HG02678 (cell line): ENCODE results near the gene VAV3.

Source experiments
- ATAC-seq: cut with Tn5 transposase; IDR thresholded peaks from one replicate; pipeline ENCODE4 v1.9.1; 2021; ENCODE audit warnings: mild to moderate bottlenecking, moderate library complexity; ENCODE audit not compliant: unreplicated experiment

VAV3 gene

DNA sequence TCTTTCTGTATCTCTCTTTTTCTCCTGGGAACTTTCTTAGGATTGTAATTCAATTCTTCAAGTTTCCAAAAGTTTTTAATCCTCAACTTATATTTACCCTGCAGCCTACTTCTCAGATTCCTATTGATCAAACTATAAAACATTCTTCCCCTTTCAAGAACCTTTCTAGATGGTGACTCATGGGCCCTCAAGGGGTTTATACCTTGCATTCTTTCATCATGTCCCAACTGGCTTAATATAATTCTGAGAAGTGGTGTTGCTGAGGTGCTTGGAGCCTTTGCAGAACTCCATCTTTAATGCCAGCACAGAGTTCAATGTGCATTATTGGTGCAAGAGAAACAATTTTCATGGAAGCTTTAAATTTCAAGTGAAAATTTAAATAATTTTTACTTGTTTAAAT lies 273.4 kb downstream of the VAV3 start:
- ATAC-seq: no peak

DNA sequence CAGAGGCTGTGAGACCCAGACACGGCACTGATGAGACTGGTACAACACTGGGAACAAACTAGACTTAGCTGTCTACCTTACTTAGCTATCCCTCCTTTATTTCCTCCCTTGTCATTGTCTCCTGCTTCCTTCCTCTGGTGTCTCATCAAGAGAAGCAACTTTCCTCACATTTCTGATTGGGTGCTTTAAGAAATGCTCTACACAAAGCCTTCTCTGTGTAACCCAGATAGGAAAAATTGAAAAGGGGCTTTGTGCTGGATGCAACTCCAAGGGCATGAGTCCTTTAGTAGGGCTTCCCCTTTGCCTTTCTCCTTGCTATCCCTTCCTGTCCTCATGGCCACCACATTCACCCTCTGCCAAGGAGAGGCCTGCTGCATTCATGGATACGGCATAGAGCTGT lies 274.5 kb downstream of the VAV3 start:
- no peak for ATAC-seq

DNA sequence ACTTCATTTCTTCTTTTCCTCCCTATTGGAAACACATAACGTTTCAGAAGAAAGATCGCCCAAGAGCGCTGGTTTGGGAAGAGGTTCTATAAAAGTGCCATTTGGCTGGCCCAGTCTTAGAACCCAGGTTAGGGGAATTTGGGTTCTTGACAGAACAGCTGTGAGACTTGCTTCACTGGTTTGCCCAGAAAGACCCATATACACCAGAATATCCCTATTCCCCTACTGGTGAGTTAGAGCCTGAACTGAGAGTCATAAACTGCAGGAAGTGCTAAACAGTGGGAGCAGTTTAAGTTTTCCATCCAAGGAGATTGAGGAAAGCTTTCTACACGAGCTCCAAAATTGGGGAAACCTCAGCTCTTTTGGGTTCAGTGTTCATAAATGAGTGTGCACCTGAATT lies 275.2 kb downstream of the VAV3 start:
- ATAC-seq: no peak

GRCh38 chr1:107689159-107689558 lies 275.8 kb downstream of the VAV3 start:
- no peak for ATAC-seq

- no peak for ATAC-seq
Measured at GRCh38 chr1:107687849-107688753, 276.9 kb downstream of the VAV3 start.

- no peak for ATAC-seq
Measured at GRCh38 chr1:107683683-107684082, 281.3 kb downstream of the VAV3 start.

GRCh38 chr1:107683191-107683657 lies 281.8 kb downstream of the VAV3 start:
- no peak for ATAC-seq

DNA sequence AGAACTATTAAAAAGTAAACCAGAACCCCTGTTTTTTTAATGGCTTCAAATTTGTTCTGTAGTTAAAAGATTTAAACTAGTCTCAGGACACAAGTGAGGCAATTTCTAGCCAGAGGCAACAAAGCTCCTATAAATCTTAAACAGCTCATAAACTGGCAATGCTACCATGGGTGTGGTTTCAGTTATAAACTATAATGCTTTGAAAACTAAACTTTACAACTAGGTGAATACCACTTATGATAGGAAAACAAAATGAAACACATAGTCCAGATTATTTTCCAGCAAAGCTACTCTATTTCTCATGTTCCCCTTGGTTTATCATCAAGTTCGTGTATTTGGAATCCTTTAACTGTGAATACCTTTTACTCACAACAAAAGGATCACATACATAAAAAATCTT lies 282.5 kb downstream of the VAV3 start:
- no peak for ATAC-seq

- no peak for ATAC-seq
Measured at GRCh38 chr1:107681001-107681479, 283.9 kb downstream of the VAV3 start.

- ATAC-seq: no peak
Measured at GRCh38 chr1:107680579-107680985, 284.4 kb downstream of the VAV3 start.

GRCh38 chr1:107679411-107679953 lies 285.5 kb downstream of the VAV3 start:
- ATAC-seq: no peak

- ATAC-seq: no peak
Measured at GRCh38 chr1:107678993-107679392, 286.0 kb downstream of the VAV3 start.

- ATAC-seq: no peak
Measured at GRCh38 chr1:107677697-107678096, 287.3 kb downstream of the VAV3 start.

GRCh38 chr1:107674486-107674885 lies 290.5 kb downstream of the VAV3 start:
- no peak for ATAC-seq

DNA sequence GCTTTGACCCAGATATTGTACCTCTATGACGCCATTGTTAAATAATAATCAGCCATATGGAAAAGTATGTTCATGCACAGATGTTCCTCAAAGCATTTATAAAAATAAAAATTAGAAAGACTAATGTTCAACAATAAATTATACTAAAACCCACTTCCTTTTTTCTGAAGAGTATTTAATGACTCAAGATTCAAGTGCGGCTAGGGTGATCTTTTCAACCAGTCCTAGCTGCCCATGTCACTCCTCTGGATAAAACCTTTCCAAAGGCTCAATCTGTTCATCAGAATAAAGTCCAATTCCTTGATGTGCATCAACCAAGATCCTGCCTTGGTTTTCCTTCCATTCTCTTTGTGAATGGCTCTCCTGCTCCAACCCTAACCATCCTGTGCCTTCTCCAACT lies 292.0 kb downstream of the VAV3 start:
- no peak for ATAC-seq

GRCh38 chr1:107670397-107671040 lies 294.5 kb downstream of the VAV3 start:
- no peak for ATAC-seq

DNA sequence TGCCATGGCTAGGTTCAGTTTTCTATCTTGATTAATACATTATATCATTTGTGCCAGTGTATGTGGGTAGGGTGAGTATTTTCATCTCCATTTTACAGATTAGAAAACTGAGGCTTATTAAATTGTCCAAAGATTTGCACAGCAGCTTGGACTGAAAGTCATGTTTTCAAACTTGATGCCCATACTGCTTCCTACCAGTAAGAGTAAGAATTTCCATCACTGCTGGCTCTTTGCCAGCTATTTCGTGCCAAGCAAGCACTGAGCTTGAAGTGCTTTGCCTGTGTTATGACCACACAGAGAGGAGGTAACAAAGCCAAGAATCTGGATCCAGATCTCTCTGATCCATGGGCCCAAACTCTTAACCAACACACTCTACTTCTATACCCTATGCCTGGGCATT lies 295.0 kb downstream of the VAV3 start:
- ATAC-seq: no peak

DNA sequence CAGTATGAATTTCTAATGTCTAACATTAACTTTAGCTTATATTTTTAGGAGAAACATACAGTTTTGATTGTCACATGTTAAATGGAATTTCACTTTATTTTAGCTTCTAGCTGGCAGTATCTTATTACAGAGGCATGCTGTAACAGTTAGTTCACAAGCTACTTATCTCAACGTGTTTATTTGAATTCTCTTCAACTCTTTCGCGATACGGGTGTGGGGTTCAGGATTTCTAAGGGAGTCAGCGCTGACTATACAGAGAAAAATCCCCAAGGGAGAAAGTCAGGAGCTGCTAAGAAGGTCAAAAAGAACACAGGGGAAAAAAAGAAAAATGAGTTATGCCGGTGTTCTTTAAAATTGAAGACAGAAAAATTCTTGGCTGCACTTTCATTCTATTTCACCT lies 296.2 kb downstream of the VAV3 start:
- ATAC-seq: no peak

DNA sequence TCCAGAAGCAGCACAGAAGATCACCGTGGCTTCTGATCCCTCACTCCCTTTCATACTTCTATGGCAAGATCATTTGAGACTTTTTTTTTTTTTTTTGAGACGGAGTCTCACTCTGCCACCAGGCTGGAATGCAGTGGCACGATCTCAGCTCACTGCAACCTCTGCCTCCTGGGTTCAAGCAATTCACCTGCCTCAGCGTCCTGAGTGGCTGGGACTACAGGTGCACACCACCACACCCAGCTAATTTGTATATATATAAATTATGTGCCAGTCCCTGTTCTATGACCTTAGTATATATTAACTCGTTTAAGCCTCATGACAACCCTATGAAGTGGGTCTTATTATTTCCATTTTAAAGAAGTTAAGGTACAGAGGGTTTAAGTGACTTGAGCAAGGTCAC lies 298.5 kb downstream of the VAV3 start:
- ATAC-seq: no peak

GRCh38 chr1:107664982-107665925 lies 299.7 kb downstream of the VAV3 start:
- ATAC-seq: no peak

DNA sequence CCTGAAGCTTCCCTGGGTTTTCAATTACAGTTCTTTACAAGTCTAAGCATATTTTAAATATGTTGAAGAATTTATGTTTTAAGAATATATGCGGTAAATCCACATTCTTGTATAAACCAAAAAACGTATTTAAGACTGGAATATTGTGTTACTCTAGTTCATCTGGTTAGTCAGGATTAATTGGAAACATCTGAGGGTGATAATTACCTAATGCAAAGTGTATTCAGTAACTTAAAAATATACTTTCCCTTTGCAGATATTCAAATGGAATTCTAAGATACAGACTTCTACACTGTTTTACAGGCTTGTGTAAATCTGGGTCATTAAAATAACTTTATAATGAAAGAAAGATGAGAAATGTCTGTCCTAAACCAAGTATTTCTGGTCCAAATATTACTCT lies 302.0 kb downstream of the VAV3 start:
- ATAC-seq: no peak
